PC-3 (cell line): Measurements from ENCODE around the gene PRRT4.

Experiments used
- CTCF ChIP-seq: fragments of 300-600 bp; sonication (generic); conservative IDR thresholded peaks from 2 replicates; pipeline ENCODE4 v1.5.1; 2017; ENCODE audit warnings: antibody characterized with exemption, low read depth, mild to moderate bottlenecking, low read length
- EZH2 ChIP-seq: fragments of 300-600 bp; sonication (generic); IDR thresholded peaks from one replicate; pipeline ENCODE4 v1.6.1; 2017; ENCODE audit warnings: antibody characterized with exemption, mild to moderate bottlenecking, low read length; ENCODE audit not compliant: unreplicated experiment
- EZH2phosphoT487 ChIP-seq: fragments of 300-600 bp; sonication (generic); IDR thresholded peaks from 2 replicates; pipeline ENCODE4 v1.6.1; 2018; ENCODE audit warnings: mild to moderate bottlenecking, antibody characterized with exemption, low read length, borderline replicate concordance

GRCh38 chr7:128302139-128302538 lies 59.4 kb downstream of the PRRT4 start:
- no peak for TF ChIP-seq CTCF
- TF ChIP-seq EZH2 = no peak
- TF ChIP-seq EZH2phosphoT487 = no peak
